Endothelial cell of umbilical vein (primary cell): ENCODE measurements around the gene TMEM254.

ENCODE experiments used
- EZH2 ChIP-seq: IDR thresholded peaks from 2 replicates; pipeline ENCODE4 v1.6.1; 2012; ENCODE audit warnings: borderline replicate concordance, low read depth, mild to moderate bottlenecking, moderate library complexity, low read length, inconsistent platforms; ENCODE audit not compliant: severe bottlenecking
- JUN ChIP-seq: IDR thresholded peaks from 2 replicates; pipeline ENCODE4 v1.6.1; 2011; ENCODE audit warnings: borderline replicate concordance, low read depth; ENCODE audit not compliant: insufficient read length, insufficient read depth
- MAX ChIP-seq: IDR thresholded peaks from 2 replicates; pipeline ENCODE4 v1.6.1; 2011; ENCODE audit not compliant: insufficient read depth, insufficient read length
- POLR2A ChIP-seq: IDR thresholded peaks from 2 replicates; pipeline ENCODE4 v1.6.1; 2012; ENCODE audit warnings: low read depth, mild to moderate bottlenecking, control low read depth, low read length
- POLR2AphosphoS5 ChIP-seq: IDR thresholded peaks from 2 replicates; pipeline ENCODE4 v1.6.1; 2012; ENCODE audit warnings: low read depth, mild to moderate bottlenecking, control low read depth, low read length, moderate library complexity; ENCODE audit not compliant: insufficient read depth
- TF ChIP-seq, protein P1 (sequence below), 2 donors: IDR thresholded peaks; 1 replicate in 1 of 2; 2 replicates in 1 of 2; pipeline ENCODE4 v1.5.1; 2011; ENCODE audit warnings: low read length in 2 of 2, mild to moderate bottlenecking in 2 of 2, moderate library complexity in 2 of 2, control low read depth in 1 of 2, inconsistent platforms in 1 of 2, low read depth in 1 of 2; ENCODE audit not compliant: insufficient read depth in 1 of 2; ENCODE audit errors: extremely low read depth in 1 of 2

DNA sequence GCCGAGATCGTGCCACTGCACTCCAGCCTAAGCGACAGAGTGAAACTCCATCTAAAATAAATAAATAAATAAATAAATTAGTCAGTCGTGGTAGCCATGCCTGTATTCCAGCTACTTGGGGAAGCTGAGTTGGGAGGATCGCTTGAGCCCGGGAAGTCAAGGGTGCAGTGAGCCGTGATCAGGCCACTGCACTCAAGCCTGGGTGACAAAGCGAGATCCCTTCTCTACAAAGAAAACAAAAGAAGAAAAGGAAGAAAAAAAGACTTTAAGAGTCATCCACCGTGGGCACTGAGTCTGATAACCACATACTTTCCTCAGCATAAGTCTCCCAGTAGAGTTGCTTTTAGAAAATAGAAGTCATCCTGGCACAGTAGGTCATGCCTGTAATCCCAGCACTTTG lies 2.6 kb downstream of the TMEM254 start:
- TF ChIP-seq MAX = no peak
- TF ChIP-seq, protein P1, sequence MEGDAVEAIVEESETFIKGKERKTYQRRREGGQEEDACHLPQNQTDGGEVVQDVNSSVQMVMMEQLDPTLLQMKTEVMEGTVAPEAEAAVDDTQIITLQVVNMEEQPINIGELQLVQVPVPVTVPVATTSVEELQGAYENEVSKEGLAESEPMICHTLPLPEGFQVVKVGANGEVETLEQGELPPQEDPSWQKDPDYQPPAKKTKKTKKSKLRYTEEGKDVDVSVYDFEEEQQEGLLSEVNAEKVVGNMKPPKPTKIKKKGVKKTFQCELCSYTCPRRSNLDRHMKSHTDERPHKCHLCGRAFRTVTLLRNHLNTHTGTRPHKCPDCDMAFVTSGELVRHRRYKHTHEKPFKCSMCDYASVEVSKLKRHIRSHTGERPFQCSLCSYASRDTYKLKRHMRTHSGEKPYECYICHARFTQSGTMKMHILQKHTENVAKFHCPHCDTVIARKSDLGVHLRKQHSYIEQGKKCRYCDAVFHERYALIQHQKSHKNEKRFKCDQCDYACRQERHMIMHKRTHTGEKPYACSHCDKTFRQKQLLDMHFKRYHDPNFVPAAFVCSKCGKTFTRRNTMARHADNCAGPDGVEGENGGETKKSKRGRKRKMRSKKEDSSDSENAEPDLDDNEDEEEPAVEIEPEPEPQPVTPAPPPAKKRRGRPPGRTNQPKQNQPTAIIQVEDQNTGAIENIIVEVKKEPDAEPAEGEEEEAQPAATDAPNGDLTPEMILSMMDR (IDR thresholded peaks at IDR 0.05; ENCODE audit: extremely low read depth in 1 of 2, insufficient read depth in 1 of 2, low read depth in 1 of 2, low read length in 2 of 2) = no peak
- TF ChIP-seq EZH2 = no peak
- no peak for TF ChIP-seq POLR2AphosphoS5
- no peak for TF ChIP-seq POLR2A
- no peak for TF ChIP-seq JUN
